ENCODE measurements around the gene SF1.
A peak's percentile ranks its signal among the peaks of the same experiment; 100 is the strongest.
"Not testable (repeated sequence)": the region's sequence is repeated elsewhere in the genome, so short reads cannot be mapped to it uniquely, and the experiment has no call there.

SF1 gene, protein sequence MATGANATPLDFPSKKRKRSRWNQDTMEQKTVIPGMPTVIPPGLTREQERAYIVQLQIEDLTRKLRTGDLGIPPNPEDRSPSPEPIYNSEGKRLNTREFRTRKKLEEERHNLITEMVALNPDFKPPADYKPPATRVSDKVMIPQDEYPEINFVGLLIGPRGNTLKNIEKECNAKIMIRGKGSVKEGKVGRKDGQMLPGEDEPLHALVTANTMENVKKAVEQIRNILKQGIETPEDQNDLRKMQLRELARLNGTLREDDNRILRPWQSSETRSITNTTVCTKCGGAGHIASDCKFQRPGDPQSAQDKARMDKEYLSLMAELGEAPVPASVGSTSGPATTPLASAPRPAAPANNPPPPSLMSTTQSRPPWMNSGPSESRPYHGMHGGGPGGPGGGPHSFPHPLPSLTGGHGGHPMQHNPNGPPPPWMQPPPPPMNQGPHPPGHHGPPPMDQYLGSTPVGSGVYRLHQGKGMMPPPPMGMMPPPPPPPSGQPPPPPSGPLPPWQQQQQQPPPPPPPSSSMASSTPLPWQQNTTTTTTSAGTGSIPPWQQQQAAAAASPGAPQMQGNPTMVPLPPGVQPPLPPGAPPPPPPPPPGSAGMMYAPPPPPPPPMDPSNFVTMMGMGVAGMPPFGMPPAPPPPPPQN

DNA sequence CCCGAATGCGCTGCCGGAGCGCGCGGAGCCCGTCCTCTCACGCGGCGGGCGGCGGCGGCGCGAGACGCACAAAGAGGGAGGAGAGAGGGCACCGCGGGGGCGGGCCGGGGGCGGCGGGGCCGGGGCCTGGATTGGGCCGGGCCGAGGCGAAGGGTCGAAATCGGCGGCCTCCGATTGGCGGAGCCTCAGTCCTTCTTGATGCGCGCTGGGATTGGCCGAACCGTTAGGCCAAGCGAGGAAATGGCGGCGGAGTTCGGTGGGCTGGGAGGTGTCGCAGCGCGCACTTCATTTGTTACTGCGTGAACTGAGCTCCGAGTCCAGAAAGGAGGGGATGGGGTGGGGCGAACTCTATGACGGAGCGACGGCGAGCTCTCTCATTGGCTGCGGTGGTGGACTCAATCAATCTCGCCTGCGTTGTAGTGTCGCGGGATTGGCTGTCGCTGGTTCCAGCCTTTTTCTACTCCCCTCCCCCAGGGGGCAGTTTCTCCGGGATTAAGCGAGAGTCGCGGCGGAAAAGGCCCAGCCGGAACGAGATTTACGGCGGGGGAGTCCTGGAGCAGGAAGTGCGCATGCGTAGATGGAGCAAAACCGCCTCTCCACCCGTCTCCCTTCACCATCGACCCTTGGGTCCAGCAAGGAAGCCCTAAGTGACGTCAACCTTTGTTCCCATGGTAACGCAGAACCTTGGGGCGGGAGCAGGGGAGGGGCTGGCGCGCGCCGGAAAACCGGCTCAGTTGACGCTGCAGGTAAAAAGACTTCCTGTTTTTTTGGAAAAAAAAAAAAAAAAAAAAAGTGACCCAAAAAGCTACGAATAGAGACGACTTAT lies at the start of gene SF1:
TSS of gene SF1 (minus strand) at position 70 of the 826 bp plus-strand sequence. CDS start 150 bp downstream, outside the sequence.
- peak; percentile 99 for DNase-seq

DNA sequence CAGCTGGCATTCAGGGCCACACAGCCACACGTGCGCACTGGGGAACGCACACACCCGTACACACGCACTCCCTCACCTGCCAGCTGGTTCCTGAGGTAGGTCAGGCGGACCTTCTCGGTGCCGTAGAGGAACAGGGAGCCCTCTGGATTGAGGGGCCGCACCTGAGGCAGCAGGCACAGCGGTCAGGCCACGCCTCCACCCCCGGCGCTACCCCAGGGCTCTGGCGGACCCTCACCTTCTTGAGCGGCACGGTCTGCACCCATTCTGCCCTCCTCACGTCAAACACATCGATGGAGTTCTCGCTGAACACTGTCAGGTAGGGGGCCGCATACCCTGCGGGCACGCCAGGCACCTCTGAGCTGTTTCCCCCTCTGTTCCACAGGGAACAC lies 49.1 kb upstream of the SF1 start:
- DNase-seq = no peak

DNA sequence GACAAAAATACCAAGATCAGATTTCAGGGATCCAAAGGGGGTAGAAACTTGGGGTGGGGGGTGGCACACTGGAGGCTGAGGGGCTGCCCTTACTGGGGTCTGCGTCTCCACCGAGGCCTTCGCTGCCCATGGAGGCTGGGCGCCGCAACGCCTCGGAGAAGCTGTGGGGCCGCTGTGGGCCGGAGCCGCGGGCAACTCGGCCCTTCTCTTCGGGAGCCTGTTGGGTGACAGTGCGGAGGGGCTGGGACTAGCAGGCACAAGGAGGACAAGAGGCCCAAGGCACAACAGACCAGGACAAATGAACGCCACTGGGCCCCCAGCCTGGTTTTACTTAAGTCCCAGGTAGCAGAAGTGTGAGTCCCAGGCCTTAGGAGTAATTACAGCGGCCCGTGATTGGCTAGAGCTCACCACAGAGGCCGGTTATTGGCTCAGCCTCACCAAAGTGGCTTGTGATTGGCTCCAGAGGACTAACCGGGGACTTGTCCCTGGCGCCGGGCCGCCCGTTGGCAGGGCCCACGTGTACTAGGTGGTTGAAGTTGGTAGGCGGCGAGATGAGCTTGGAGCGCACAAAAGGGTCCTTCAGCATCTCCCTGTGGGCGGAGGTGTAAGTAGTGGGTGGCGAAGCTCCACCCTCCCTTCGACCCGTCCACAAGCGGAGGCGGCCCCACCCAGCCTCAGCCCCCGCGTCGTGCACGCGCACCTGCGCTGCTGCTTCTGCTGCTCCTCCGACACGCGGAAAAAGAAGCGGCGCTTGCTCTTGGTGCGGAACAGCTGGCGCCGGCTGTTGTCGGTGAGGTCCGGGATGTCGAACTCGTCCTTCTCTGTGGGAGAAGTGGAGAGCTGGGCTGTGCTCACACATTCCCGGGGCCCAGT lies 48.5 kb upstream of the SF1 start:
- DNase-seq = no peak

DNA sequence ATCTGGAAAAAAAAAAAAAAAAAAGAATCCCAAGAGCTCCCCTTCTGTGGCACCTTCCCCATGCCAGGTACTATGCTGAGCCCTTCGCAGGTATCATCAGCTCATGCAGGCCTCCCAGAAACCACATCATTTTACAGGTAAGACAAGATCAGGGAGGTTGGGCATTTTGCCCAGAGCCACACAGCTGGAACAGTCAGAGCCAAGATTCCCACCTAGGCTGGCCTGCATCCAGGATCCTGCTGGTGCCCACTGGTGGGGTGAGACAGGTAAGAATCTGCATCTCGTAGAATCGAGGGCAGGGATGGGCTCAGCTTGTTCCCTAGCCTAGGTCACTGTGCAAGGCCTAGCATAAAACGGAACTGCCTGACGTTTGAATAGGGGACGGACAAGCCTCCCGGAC lies 47.7 kb upstream of the SF1 start:
- DNase-seq = no peak

DNA sequence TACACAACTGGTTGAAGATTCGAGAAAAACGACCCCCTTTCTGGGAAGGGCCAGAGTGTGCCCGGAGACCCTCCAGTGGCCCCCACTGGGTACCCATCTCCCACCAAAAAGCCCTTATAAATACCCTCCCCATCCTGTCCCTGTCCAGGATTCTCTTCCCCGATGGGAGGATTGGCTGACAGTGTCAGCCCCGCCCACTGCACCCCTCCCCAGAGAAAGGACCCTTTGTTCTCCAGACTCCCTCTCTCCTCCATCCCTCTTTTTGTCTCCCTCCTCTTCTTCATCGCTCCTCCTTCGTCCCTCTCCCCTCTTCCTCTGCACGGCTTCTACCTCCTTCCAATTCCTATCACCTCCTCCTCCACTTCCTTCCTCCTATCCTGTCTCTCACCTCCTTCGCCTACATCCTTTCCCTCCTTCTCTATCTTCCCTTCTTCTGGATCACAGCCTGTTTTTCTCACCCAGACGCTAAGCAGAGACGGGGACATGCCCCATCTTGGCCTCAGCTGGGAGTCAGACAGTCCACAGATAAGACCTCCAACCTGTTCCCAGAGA lies 45.3 kb upstream of the SF1 start:
- no peak for DNase-seq

DNA sequence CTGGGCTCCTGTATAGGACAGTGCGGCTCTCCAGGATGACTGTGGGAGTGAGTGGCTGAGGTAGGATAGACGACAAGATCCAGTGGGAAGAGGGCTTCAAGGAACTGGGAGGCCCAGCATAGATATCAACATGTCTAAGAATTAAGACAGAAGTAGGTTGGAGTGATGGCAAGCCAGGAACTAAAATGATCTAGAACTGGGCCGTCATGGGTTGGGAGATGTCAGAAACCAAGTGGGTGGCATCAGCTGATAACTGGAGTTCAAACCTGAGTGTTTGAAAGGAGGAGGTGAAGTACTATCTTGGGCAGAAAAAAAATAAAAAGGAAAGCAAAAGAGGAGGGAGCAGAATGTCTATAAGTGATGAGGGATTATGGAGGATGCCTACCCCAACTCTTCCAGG lies 39.1 kb upstream of the SF1 start:
- DNase-seq = no peak

DNA sequence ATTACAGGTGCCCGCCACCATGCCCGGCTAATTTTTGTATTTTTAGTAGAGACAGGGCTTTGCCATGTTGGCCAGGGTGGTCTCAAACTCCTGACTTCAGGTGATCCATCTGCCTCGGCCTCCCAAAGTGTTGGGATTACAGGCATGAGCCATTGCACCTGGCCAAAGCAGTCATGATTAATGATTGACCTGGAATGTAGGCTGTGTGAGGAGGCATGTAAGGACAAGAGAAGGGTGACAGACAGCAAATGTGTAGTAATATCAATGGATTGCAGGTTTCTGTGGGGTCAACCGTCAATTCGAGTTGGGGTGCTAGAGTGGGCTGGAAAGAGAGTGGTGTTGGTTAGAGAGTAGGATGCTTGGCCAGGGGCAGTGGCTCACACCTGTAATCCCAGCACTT lies 37.1 kb upstream of the SF1 start:
- not testable (repeated sequence) for DNase-seq

DNA sequence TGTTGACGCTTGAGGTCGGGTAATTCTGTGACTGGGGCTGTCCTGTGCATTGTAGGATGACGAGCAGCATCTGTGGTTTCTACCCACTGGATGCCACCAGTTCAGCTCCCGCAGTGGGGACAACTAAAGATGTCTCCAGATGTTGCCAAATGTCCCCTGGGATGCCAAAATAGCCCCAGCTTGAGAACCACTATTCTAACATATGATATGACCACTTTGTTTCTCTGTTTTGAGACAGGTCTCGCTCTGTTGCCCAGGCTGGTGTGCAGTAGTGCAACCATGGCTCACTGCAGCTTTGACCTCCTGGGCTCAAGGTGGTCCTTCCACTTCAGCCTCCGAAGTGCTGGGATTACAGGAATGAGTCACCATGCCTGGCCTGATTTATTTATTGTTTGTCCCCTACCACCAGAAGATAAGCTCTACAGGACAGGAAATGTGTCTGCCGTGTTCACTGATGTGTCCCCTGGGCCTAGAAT lies 36.4 kb upstream of the SF1 start:
- no peak for DNase-seq

DNA sequence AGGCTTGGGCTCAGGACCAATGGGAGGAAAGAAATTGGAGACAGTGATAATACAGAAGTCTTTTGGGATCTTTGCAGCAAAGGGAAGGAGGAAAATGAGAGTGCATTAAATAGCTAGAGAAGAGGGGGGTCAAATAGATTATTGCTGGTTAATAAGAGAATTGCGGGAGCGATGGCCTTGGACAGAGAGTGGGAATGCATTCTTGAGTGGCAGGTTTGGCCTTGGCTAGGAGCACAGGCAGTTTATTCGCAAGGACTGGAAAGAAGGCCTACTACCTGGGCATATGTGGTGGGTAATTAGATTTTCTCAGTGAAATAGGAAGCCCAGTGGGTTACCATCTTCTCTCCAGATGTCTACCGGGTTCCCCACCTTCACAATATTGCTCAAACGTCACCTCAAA lies 35.5 kb upstream of the SF1 start:
- no peak for DNase-seq

DNA sequence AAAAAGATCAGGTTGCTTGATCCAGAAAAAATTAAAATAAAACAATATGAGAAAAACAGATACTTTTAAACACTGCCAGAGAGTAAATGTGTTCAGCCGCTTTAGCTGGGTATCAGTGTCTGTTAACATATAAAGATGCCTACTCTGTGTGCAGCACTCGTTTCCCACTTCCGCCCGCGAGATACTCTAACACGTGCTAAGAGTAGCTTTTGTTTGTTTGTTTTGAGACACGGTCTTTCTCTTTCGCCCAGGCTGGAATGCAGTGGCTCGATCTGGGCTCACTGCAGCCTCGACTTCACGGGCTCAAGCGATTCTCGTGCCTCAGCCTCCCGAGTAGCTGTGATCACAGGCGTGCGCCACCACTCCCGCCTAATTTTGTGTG lies 32.5 kb upstream of the SF1 start:
- DNase-seq = no peak

DNA sequence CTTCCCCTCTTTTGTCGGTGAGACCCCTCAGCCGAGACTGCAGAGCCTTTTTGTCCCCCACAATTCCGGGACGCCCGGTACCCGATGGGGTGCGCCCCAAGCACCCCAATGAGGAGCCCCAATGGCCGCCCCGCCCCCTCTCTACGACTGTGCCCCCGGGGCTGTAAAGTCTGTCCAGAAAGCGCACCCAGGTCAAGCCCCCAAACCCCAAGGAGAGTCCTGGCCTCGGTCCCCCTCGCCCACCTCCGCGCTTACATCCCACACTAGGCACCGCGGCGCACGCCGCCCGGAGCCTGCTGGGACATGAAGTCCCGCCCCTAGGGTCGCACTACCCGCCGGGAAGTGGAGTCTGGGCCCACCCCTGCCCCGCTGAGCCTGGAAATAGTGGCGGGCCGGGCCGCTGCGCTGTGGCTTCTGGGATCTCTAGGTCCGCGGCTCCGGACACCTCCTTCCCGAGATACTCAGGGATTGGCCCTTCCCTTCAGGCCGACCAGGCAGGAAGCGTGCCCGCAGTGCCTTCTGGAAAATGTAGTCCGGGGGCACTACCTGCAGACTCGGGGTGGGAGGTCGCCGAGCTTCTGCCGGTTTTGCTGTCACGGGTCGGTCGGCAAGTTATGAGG lies 32.0 kb upstream of the SF1 start, which contains the start of gene MEN1:
TSS of gene MEN1 (minus strand) at position 281 of the 620 bp plus-strand sequence. CDS start 442 bp downstream, outside the sequence.
- DNase-seq = peak; percentile 88

DNA sequence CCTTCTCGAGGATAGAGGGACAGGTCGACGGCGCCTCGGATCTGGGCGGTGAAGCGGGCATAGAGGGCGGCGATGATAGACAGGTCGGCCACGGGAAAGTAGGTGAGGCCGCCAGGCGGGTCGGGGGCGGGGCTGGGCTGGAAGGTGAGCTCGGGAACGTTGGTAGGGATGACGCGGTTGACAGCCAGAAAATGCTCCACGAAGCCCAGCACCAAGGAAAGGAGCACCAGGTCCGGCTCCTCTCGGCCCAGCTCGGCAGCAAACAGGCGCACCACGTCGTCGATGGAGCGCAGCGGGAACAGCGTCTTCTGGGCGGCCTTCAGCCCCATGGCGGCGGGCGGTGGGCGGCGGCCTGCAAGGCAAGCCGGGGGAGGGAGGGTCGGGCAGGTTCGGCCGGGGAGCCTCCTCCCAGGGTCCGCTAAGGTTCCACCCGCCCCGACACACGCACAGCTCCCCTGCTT lies 31.5 kb upstream of the SF1 start:
- no peak for DNase-seq

DNA sequence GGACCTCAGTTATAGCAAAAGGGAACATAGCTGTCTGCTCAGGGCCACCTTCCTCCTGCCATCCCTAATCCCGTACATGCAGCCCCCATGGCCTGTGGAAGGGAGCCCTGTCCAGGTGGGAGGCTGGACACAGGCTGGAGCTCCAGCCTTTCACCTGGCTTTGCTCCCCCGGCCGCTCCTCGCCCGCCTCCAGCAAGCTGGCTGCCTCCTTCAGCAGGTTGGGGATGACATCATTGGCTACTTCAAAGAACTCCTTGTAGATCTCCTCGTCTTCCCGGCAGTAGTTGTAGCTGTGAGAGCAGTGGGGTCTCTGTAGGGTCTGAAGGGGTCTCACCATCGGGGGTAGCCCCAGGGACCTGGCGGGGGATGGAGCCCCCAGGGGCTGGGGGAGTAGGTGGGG lies 27.1 kb upstream of the SF1 start:
- DNase-seq = no peak

DNA sequence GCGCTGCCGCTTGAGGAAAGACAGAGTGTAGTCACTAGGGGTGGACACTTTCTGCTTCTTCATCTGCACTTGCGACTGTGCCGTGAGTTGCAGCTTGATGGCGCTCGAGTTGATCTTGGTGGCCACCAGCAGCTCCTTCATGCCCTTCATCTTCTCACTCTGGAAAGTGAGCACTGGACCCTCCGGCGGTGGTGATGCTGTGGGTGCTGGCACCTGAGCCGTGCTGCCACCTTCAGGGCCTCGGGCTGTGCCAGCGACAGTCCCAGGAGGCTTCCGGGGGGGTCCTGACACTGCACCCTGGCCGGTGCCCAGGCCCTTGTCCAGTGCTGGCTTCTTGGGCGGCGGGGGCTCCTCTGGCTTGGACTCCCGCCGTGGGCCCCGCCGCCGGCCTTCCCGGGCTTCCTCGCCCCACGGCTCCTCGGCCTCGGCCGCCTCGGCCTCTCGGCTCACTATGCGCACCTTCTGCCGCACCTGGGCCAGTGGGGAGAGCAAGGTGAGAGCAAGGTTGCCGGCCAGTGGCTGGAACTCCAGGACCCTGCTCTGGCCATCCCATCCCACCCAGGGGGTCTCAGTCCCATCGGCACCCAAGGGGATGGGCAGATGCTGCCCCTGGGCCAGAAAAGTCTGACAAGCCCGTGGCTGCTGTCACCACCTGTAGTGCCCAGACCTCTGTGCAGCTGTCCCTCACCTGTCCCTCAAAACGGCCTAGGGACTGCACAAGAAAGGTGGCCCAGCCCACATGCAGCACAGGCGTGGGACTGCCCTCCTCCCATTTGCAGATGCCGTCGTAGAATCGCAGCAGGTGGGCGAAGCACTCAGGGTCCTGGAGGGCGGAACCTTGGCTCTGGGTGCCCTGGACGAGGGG lies 26.2 kb upstream of the SF1 start:
- DNase-seq = no peak

DNA sequence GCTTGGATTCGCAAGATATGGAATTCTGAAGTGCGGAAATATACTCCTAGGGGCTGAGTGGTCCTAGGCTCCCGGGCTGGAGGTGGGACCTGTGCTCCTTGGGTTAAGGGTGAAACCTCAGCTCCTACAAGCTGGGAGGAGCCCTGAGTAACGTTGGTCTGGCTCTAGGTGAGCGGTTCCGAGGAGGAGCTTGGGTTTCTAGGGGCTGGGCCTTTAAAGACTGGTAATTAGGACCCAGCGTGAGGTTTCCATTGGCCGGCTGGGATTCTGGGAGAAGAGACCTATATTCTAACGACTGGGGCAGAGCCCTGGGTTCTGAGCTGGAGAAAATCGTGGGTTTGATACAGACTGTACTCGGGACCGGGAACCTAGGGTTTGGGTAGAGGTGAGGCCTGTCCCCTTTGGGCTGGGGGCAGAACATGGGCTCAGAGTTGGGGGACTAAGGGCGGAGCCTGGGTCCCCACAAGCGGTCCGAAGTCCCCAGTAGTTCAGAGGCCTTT lies 25.6 kb upstream of the SF1 start:
- DNase-seq = no peak

DNA sequence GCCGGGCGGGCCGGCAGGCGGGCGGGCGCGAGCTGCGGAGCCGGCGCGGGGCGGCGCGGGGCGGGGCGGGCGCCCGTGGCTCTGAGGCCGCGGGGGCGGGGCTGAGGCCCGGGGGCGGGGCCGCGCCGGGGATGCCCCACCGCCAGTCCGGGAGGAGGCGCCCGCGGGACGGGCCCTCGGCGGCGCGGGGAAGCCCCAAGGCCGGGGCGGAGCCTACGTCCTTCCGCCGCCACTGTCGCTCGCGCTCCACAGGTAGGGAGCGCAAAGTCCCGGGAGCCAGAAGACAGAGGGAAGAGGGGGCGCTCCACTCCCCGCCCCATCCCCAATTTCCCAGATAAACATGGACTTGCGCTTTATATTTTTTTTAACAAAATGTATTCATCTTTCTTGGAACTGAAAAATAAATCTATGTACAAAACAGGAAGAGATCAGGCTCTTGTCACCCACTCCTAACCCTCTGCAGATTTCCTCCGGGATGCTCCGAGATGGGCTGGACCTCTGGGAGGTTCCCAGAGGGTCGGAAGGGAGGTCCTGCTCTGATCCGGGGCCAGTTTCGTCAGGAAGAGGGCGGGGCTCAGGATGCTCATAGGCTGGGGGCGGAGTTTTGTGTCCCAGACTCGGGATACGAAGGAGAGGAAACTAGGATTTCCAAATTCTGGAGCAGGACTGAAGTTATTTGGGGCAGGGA lies 25.0 kb upstream of the SF1 start, which contains the start of gene MAP4K2:
TSS of gene MAP4K2 (minus strand) at position 57 of the 688 bp plus-strand sequence. CDS start 65 bp downstream, outside the sequence.
- DNase-seq = peak; percentile 38

DNA sequence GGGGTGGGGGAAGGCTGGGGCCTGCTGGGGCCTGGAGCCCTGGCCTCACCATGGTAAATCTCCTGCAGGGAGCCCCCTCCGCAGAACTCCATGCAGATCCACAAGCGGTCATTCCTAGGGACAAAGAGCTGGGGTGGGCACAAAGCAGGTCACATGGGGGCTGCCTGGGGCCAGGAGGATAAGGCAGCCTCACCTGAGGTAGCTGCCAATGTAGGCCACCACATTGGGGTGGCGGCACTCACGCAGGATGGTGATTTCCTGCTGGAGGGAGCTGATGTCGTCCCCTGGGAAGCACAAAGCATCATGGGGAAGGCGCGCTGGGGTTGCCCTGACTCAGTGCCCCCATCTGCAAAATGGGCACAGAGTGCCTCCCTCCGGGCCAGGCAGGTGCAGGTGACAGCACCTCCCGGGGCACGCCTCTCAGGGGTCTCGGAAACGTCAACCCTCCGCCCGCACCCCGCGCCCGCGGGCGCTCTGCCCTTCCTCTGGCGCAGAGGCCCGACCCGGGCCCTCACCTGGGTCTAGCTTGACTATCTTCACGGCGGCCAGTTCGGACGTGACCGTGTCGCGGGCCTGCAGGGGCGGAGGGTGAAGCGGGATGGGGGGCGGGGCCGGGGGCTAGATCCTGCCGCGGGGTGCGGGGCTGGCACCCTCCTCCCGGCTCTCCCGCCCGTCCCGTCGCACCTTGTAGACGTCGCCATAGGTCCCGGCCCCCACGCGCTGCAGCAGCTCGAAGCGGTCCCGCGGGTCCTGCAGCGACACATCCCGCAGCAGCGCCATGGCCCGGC lies 24.2 kb upstream of the SF1 start:
- DNase-seq = no peak

DNA sequence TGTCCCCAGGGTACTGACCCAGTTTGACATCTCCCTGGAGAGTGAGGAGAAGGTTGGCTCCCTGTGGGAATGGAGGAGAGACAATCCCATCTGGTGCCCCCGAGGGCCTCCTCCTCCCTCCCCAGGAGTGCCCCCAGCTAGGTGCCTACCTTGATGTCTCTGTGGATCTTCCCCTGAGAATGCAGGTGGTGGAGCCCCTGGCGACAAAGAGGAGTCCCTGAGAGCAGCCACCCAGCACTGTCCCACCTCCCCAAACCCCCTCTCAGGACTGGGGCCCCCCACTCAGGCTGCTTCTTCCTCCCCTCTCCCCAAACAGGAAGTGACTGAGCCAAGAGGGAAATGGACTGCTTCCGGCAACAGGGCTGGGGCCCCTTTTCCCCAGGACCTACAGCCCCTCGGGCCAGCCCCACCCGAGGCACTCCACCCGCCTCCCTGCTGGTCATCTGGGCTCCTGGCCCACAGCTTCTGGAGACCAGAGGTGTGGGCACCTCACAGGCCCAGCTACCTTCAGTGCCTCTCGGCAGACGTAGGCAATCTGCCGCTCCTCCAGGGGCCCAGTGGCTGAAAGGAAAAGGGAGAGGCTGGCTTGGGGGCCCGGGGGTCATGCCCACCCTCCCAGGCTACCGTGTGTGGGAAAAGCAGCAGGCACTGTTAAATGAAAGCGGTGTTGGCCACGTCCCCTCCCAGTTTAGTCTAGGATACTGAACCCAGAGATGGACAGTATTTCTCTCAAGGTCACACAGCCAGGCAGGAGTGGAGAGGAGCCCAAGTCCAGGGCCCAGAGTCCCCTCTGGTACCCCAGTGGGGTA lies 23.4 kb upstream of the SF1 start:
- DNase-seq = no peak

All from GF-D8 (cell line).